PC-3 (cell line): ENCODE measurements around the gene UBE2QL1. TPM values are rescaled to one million over a fixed set of nuclear protein-coding genes. Genes with fewer than 3 reads are reported as not detected.

Experiments used
- ATAC-seq: fragments of 200-7000 bp; cut with Tn5 transposase; 2 replicates; pipeline ENCODE4 v1.9.1; 2020; ENCODE audit warnings: mild to moderate bottlenecking, moderate library complexity
- BruUV-seq: library from RNA; stranded (reverse); fragments of 400-500 nt; replicated peaks from 2 replicates; lab custom pipeline; 2021; lab: Mats Ljungman, UMichigan
- CTCF ChIA-PET: fragments of 300-600 bp; sonication (Branson Sonifier 250); formaldehyde crosslinking; loops from one replicate; lab custom pipeline; 2022; ENCODE audit warnings: antibody characterized with exemption; lab: Charles Lee
- POLR2A ChIA-PET: fragments of 300-600 bp; sonication (Branson Sonifier 250); formaldehyde crosslinking; loops from one replicate; lab custom pipeline; 2022; ENCODE audit warnings: antibody characterized with exemption; ENCODE audit not compliant: unreplicated experiment; lab: Charles Lee
- DNase-seq: peaks from one replicate; pipeline ENCODE4 v3.0.0-alpha.2; 2015
- H2AFZ ChIP-seq: fragments of 300-600 bp; sonication (generic); 2 replicates; pipeline ENCODE4 v1.6.0; 2016; ENCODE audit warnings: antibody characterized with exemption, low read length
- H3F3A ChIP-seq: fragments of 300-600 bp; sonication (generic); one replicate; pipeline ENCODE4 v1.6.0; 2017; ENCODE audit warnings: antibody characterized with exemption, low read length, control low read depth, mild to moderate bottlenecking; ENCODE audit not compliant: unreplicated experiment
- H3K27ac ChIP-seq: fragments of 300-600 bp; sonication (generic); 2 replicates; pipeline ENCODE4 v1.5.1; 2016; ENCODE audit warnings: mild to moderate bottlenecking, low read length
- H3K27me3 ChIP-seq: fragments of 300-600 bp; sonication (generic); 2 replicates; pipeline ENCODE4 v1.6.1; 2016; ENCODE audit warnings: low read length, mixed read lengths
- H3K36me3 ChIP-seq: fragments of 300-600 bp; sonication (generic); 2 replicates; pipeline ENCODE4 v1.6.1; 2016; ENCODE audit warnings: low read depth, mixed run types, low read length, mixed read lengths
- H3K4me1 ChIP-seq: fragments of 300-600 bp; sonication (generic); 2 replicates; pipeline ENCODE4 v1.5.1; 2016; ENCODE audit warnings: low read length; ENCODE audit not compliant: insufficient read depth
- H3K4me2 ChIP-seq: fragments of 300-600 bp; sonication (generic); 2 replicates; pipeline ENCODE4 v1.6.0; 2016; ENCODE audit warnings: low read length
- H3K4me3 ChIP-seq: fragments of 300-600 bp; sonication (generic); 2 replicates; pipeline ENCODE4 v1.5.1; 2016; ENCODE audit warnings: mild to moderate bottlenecking, low read length, mixed read lengths
- H3K79me2 ChIP-seq: fragments of 300-600 bp; sonication (generic); 2 replicates; pipeline ENCODE4 v1.6.1; 2017; ENCODE audit warnings: low read length, mixed read lengths
- H3K9ac ChIP-seq: fragments of 300-600 bp; sonication (generic); 2 replicates; pipeline ENCODE4 v1.6.0; 2016; ENCODE audit warnings: mild to moderate bottlenecking, low read length
- H3K9me2 ChIP-seq: fragments of 300-600 bp; sonication (generic); replicated peaks from 2 replicates; pipeline ENCODE4 v1.6.1; 2016; ENCODE audit warnings: mixed run types, low read length, mixed read lengths
- H3K9me3 ChIP-seq: fragments of 300-600 bp; sonication (generic); 2 replicates; pipeline ENCODE4 v1.6.1; 2016; ENCODE audit warnings: low read length, mixed read lengths
- H4K20me1 ChIP-seq: fragments of 300-600 bp; sonication (generic); 2 replicates; pipeline ENCODE4 v1.6.1; 2016; ENCODE audit warnings: low read length, mixed read lengths
- EZH2 ChIP-seq: fragments of 300-600 bp; sonication (generic); IDR thresholded peaks from one replicate; pipeline ENCODE4 v1.6.1; 2017; ENCODE audit warnings: antibody characterized with exemption, mild to moderate bottlenecking, low read length; ENCODE audit not compliant: unreplicated experiment
- EZH2phosphoT487 ChIP-seq: fragments of 300-600 bp; sonication (generic); IDR thresholded peaks from 2 replicates; pipeline ENCODE4 v1.6.1; 2018; ENCODE audit warnings: mild to moderate bottlenecking, antibody characterized with exemption, low read length, borderline replicate concordance
- intact Hi-C: fragments of 100-400 bp; cut with micrococcal nuclease; formaldehyde crosslinking; loops from 2 replicates; pipeline ENCODE4 v1.9.0; 2023
- total RNA-seq: library from RNA; depleted of rRNA; stranded (reverse); fragments of >200 nt; gene quantifications from 2 replicates; pipeline ENCODE4 v1.2.3, GENCODE V29; 2014
- TF ChIP-seq, protein P1 (sequence below): fragments of 300-600 bp; sonication (generic); conservative IDR thresholded peaks from 2 replicates; pipeline ENCODE4 v1.5.1; 2017; ENCODE audit warnings: antibody characterized with exemption, low read depth, mild to moderate bottlenecking, low read length

The UBE2QL1 gene
- total RNA-seq, 1 experiment from 2014 or later, result 8.8 TPM

DNA sequence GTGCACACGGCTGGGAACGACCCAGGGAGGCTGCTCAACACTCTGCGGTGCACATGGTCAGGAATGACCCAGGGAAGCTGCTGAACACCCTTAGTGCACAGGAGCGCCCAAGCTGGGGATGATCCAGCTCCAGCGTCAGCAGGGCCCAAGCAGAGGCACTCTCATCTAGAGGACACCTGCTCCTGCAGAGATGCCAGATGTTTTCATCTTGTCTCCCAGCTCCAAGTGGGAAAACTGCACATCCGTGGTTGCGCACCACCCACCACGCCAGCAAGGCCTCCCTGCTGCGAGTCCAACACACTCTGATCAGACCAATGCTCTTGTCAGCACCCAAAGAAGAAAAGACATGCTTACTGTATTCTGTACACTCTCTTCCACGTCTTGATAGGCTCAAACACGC lies 34.1 kb downstream of the UBE2QL1 start:
- Histone ChIP-seq H3K4me1 (no peaks in the 10 kb centered on the region), H3K27ac (no peak overlapping the region), H3K9me3 (no peaks in the 10 kb centered on the region), H3K79me2 (no peaks in the 10 kb centered on the region), H2AFZ (no peak overlapping the region), H4K20me1 (no peaks in the 10 kb centered on the region), H3K36me3 (no peaks in the 10 kb centered on the region), H3F3A (no peaks in the 10 kb centered on the region), H3K9ac (no peak overlapping the region), H3K27me3 (no peaks in the 10 kb centered on the region), H3K4me2 (no peak overlapping the region), H3K4me3 (no peak overlapping the region), H3K9me2 (no peaks in the 10 kb centered on the region)
- ATAC-seq (no peak), DNase-seq (no peak)
- BruUV-seq, result no TSS peak
- TF ChIP-seq, protein P1, sequence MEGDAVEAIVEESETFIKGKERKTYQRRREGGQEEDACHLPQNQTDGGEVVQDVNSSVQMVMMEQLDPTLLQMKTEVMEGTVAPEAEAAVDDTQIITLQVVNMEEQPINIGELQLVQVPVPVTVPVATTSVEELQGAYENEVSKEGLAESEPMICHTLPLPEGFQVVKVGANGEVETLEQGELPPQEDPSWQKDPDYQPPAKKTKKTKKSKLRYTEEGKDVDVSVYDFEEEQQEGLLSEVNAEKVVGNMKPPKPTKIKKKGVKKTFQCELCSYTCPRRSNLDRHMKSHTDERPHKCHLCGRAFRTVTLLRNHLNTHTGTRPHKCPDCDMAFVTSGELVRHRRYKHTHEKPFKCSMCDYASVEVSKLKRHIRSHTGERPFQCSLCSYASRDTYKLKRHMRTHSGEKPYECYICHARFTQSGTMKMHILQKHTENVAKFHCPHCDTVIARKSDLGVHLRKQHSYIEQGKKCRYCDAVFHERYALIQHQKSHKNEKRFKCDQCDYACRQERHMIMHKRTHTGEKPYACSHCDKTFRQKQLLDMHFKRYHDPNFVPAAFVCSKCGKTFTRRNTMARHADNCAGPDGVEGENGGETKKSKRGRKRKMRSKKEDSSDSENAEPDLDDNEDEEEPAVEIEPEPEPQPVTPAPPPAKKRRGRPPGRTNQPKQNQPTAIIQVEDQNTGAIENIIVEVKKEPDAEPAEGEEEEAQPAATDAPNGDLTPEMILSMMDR, result no peak
- TF ChIP-seq EZH2phosphoT487 (no peak), EZH2 (no peak)
- ChIA-PET POLR2A (no interaction called here), CTCF (no interaction called here)
- intact Hi-C loops, result no loop called here

DNA sequence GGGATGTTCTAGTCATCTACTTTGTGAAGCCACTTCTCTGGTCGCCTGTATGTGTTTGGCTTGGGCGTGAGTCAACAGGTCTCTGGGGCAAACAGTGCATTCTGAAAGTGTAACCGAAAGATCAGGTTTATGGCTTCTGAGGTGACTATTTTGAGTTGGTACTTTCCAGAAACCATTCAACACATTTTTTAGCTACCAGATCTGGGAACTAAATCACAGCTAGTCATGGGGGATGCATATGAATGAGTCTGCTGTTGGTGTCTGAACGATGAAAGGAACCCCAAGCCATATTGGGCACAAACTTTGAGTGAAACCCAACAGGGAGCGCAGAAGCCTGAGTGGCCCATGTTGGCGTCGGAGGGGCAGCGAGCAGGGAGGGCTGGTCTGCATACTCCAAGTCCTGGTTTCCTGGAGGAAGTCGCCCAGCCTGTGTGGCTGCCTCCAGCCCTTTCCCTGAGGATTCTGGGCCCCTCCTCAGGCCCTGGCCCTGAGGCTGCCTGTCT lies 35.3 kb downstream of the UBE2QL1 start:
- Histone ChIP-seq H3K9me3 (no peaks in the 10 kb centered on the region), H3F3A (no peaks in the 10 kb centered on the region), H3K4me1 (no peaks in the 10 kb centered on the region), H3K4me2 (no peak overlapping the region), H3K9me2 (no peaks in the 10 kb centered on the region), H3K9ac (no peak overlapping the region), H3K79me2 (no peaks in the 10 kb centered on the region), H2AFZ (no peak overlapping the region), H3K4me3 (no peak overlapping the region), H3K27ac (no peak overlapping the region), H4K20me1 (no peaks in the 10 kb centered on the region), H3K36me3 (no peaks in the 10 kb centered on the region), H3K27me3 (no peaks in the 10 kb centered on the region)
- CTCF ChIA-PET, result no interaction called here
- ATAC-seq, result no peak
- no TSS peak for BruUV-seq
- TF ChIP-seq EZH2phosphoT487, result no peak
- TF ChIP-seq, protein P1, result no peak
- TF ChIP-seq EZH2, result no peak
- POLR2A ChIA-PET, result no interaction called here
- intact Hi-C loops, result no loop called here
- no peak for DNase-seq

DNA sequence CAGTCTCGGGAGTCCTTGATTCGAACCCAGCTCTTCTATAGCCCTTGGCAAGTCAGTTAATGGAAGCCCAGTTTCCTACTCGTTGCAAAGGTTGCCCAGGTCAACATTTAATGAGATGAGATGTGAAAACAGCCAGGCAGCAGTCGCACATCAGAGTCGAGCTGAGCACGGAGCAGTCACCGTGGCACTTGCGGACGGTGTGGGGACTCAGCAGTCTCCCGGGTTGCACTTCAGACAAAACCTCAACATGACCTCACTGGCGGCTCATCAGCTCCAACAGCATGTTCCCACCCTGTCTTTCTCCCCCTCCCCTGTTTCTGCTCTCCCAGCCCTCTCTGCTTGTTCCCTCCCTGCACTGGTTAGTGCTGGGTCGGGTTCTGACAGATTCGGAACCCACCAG lies 35.8 kb downstream of the UBE2QL1 start:
- no peak overlapping the region for H2AFZ ChIP-seq
- no peak overlapping the region for H3K9ac ChIP-seq
- ChIA-PET POLR2A (no interaction called here), CTCF (no interaction called here)
- BruUV-seq, result no TSS peak
- no peak for TF ChIP-seq EZH2
- TF ChIP-seq, protein P1, result no peak
- TF ChIP-seq EZH2phosphoT487, result no peak
- DNase-seq, result no peak
- H3F3A ChIP-seq, result no peaks in the 10 kb centered on the region
- no peaks in the 10 kb centered on the region for H3K79me2 ChIP-seq
- H3K36me3 ChIP-seq, result no peaks in the 10 kb centered on the region
- H4K20me1 ChIP-seq, result no peaks in the 10 kb centered on the region
- no peaks in the 10 kb centered on the region for H3K9me2 ChIP-seq
- H3K4me2 ChIP-seq, result no peak overlapping the region
- H3K9me3 ChIP-seq, result no peaks in the 10 kb centered on the region
- no peak overlapping the region for H3K4me3 ChIP-seq
- no peak for ATAC-seq
- intact Hi-C loops, result no loop called here
- H3K4me1 ChIP-seq, result no peaks in the 10 kb centered on the region
- H3K27ac ChIP-seq, result no peak overlapping the region
- H3K27me3 ChIP-seq, result no peaks in the 10 kb centered on the region
